Germinal center (tissue), 1 donor: ENCODE results near the gene EPHA5.

Experiments used
- DNase-seq: peaks from one replicate; pipeline ENCODE4 v3.0.0; 2012; ENCODE audit warnings: mixed read lengths, low spot score

Gene EPHA5

DNA sequence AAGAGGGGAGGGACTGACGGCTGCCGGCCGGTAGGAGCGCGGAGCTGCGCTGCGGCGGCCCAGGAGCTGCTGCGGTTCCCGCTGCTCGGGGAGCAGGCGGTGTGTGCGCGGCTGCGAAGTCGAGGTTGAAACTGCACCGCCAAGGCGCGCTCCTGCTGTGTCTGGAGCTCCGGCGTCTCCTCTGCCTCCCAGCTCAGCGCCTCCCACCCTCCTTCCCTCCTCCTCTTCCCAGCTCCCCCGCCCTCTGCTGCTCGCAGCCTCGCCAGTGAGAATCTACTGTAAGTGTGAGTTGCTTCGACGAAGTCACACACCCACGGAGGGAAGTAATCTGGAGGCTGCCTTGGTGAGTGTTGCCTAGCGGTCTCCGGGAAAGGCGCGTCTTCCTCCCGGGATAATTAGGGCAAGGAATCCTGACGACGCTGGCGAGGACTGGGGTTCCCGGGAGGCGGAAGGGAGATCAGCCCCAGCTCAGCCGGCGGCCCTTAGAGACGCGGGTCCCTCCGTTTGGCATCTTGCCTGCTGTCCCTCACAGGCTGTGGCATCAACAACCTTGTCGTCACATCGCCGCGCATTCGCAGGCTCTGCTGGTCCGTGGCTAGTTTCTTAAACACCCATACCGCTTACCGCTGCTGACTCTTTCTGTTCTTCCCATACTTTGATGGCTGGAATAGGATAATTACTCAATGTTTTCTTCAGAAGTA is at the start of gene EPHA5:
Gene EPHA5, minus strand, starts transcription at position 159 of the 701 bp plus-strand sequence. CDS start 747 bp downstream, outside the sequence.
- DNase-seq, result no peak

DNA sequence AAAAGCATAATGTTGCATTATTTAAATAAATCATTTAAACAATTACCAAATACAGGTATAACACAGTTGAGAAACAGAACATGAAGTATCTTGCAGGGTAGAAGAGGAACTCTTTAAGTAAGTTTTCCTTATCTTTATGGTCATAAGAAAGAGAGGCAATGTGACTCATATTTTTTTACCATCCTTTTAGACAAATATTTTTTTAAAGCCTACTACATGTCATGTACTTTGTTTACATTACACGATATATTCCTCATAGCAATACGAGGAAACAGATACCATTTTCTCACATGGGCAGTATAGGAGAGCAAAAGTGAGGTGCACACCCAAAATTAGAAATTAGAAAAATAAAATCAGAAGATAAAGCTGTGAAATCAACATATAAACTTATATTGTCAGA is 49.3 kb upstream of the EPHA5 start:
- no peak for DNase-seq

DNA sequence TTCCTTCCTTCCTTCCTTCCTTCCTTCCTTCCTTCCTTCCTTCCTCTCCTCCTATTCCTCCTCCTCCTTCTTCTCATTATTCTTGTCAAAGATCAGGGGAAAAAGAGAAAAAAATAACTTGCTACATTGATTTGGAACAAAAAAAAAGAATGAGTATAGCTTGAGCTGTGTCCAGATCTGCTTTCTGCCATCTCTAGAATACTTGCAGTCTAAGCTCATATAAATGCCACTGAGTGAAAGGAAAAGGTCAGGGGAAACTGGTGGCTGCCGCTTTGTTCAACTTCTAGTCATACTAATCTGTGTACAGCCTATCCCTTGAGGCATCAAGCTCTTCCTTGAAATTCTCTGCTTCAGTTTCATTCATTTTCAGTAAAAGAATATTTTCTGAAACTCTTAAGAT is 28.3 kb upstream of the EPHA5 start:
- no peak for DNase-seq

DNA sequence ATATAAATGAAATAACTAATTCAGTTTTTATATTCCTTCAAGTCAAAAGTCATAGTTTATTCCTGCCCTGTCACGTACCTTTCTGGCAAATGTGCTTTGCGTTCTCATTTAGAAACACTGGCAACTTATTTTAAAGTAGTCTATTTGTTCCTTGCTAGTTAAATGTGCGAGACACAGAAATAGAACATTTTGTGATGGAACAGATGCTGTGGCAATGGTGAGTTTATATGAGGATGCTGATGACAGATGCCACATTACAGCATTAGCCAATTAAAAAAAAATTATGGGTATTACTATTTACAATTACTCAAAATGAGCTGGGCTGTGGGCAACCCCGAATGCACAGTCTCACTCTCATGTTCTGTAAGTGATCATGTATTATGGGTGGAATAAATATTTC is 26.1 kb upstream of the EPHA5 start:
- no peak for DNase-seq

DNA sequence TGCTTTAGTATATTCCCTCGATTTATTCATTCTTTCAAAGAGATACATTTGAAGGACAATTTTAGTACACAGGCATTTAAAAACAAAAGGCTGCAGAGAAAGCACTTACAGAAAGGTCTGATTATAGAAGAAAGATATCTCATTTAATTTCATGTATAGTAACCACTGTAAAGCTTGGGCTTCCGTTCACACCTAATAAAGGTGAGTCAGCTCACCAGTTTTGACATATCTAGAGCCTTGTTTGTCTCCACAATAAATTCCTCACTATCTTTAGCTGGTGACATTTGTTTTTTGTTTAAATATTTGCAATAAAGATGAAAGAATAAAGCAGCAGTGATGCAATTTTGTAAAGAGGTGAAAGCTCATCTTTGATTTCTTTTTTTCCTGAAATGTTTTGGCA is 1.1 kb upstream of the EPHA5 start:
- DNase-seq, result no peak

DNA sequence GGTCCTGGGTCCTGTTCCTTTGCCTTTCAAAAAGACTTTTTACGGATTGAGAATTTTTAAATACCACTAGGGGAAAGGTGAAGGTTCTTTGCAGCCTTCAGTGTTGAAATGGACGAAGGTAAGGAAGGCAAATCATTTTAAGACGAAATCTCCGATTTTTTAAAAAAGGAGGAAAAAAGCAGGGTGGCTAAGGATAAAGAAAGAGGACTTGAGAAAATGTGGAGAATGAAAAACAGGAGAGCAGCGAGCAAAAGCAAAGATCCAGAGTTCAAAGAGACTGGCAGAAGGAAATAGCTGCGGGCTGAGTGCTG is 314 bp downstream of the EPHA5 start:
- no peak for DNase-seq

DNA sequence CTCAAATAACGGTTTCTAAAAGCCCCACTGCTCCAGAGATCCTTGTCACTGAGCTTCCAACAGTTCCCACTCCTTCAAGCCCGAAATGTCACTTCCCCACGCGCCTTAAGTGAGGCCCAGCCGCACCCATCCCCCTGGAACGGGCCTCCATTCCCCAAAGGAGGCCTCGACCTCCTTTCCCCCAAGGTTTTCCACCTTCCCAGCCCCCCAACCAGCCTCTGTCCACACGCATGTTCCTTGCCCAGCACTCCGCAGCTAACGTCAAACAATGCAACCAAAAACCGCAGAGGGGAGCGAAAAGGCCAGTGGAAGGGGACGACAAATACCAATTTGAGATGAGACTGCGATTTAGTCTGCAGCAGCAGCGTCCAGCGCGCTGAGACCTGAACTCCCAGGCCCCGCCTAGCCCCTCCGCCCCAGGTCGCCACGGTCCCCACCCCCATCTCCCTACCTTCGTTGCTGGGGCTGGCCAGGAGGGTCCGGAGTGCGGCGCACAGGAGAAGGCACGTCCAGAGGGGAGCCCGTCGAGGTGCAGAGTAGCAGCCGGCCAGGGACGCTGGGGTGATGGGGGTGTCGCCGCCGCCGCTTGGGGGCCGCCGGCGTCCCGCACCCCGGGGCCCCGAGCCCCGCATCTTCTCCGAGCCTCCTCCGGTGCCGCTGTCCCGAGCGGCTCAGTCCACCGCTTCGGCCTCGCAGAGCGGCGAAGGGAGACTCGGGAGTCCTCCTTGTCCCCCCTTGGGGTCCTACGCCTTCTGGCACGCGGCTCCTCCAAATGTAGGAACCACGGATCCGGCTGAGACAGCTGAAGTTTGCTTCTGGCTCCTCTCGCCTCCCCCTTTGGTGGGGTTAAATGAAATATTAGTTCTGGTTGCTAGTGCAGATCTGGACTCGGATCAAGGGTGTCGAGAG is 924 bp downstream of the EPHA5 start:
- no peak for DNase-seq

DNA sequence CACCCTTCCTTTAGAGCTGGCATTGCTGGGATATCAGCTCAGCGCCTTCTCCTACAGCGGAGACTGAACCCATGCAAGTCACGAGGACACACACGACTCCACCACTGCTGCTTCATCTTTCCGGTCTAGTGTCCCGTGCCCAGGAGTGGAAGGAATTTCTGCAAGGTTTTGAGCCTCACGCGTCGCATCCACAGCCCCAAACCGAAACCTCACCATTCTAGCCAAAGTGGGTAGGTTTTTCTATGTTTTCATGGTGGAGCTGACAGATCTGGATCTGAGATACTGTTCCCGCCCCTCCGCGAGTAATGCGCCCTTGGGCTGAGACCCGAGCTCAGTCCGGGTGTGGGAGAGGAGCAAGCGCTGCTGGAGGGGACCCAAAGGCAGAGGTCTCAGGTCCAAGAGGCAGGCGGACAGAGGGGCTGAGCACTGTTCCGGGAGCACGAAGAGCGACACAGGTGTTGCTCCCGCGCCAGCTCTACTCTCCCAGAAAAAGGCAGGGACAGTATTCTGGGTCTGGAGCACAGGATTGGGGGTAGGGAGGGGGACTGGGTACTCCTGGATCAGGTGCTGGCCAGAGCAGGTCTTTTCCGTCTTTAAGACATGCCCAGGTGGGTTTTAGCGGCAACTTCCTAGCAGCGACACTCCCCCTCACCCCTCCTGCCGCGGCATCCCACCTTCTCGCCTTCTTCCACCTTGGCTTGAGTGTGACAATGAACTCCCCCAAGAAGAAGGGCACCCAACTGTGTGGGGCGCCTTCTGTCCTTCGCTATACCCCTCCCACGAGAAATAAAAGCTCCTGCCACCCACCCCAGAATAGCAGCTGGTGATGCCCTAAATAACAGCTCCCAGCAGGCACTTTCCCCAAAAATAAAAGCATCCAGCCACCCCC is 1.8 kb downstream of the EPHA5 start:
- no peak for DNase-seq

DNA sequence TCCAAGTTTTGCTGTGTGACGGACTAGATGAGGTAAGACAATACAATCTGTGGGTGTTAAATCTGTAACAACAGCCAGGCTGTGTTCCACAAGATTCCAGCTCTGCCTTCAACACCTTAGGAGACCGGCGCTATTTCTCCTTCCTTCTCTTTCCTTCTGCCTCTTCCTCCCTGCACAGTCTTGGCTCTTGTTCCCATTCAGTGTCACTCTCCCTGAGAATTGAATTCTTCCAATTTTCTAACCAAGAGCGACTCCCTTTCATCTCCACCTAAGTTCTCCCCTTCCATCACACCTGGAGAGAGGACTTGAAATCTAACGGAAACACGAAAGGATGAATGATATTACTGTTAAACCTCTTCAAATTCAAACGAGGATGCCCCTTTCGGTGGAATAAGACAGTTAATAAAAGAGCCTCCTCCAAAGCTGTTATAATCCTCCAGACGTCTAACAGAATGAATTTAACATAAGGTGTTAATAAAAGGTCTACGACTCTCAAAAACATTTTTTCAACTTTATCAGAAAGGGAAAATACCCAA is 2.7 kb downstream of the EPHA5 start:
- DNase-seq, result no peak

DNA sequence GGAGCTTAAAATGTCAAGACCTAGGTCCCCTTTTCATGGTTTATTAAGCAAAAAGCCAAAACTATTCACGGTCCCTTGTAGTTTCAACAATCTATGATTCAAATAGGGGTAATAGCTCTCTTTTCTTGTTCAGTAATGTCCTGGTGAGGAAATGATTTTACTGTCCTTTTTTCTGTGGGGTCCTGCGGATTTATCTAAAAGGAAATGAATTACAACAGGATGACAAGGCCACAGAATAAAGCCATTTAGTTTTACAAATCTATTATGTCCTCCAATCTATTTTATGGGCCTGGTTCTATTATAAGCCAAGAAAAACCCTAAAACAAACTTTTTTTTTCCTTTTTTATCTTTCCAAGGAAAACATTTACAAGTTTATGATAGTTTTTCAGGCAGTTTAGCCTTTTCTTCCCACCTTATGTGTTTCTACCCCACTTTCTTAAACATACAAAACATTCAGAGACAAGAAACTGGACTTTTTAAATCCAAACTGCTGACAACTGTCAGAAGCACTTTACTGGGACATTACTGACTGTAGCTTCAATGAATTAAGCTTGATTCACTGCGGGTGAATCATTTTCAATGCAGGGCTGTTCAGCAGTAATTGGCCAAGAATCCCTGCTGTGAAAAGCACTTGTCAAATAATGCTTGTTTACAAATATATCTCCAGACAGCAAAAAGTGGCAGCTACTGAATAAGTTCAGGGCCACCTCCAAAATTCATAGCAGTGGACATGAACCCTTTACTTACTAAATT is 4.3 kb downstream of the EPHA5 start:
- DNase-seq, result no peak

DNA sequence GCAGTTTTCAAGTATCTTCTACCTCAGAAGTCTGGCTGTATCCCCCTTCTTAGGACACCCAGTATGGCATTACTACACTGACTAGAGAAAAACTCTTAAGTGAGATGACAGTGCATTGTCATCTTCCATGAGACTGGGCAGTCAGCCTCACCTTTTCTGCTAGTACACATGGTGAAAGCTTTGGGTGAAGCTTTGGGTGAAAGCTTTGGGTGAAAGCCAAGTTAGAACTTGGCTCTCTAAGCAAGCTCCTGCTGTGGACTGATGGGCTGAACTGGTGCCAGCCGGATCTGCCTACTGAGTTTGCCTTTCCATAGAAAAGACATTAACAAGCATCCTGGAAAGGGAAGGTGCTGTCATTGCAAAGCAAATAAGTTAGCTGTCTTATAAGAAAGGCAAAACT is 8.8 kb downstream of the EPHA5 start:
- DNase-seq, result no peak

DNA sequence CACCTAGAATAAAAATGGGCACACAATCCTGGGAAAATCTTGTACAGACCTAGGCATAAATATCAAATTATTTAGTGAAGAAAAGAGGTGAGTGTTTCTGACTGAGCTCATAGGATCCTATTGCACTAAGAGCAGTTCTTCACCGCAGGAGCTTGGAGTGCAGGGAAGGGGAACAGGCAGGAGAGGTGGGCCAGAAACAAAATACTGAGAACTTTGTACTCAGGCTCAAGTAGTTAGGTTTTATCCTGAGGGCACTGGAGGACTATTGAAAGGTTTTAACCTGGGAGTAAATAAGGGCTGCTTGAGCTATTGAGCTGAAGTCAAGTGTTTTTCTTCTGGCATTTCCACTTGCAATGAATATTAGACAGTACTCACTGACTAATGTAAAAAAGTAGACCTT is 12.2 kb downstream of the EPHA5 start:
- no peak for DNase-seq

DNA sequence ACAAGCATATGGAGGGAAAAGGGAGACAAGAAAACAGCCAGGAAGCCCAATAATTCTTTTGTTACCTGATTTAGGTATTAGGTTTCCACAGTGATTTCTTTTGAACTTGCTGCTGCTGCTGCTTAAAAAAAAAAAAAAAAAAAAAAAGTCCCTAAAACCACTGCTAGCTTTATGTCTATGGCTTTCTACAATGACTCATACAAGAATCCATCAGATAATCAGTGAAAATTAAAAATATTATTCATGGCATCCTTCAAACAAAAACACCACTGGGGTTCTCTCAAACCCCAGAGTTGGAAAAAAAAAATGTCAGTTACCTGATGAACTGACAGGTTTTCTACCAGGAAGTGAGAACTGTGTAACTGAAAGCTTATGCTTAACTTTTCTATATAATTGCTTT is 14.3 kb downstream of the EPHA5 start:
- no peak for DNase-seq

DNA sequence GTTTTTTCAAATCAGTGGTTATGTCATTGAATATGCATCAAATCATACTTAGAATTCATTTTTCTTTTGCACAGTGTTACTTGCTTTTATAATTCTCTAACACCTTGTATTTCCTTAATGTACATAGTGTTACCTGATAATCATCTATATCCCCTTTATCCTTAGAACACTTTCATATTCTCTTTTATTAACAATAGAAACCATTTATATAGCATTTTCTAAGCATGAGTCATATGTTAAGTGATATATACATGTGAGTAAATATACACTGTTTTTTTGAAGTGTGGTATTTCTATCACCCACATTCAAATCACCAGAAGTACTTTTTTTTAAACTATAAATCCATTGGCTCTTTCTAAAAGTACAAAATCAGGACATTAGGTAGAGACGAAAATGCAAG is 15.3 kb downstream of the EPHA5 start:
- DNase-seq, result no peak

DNA sequence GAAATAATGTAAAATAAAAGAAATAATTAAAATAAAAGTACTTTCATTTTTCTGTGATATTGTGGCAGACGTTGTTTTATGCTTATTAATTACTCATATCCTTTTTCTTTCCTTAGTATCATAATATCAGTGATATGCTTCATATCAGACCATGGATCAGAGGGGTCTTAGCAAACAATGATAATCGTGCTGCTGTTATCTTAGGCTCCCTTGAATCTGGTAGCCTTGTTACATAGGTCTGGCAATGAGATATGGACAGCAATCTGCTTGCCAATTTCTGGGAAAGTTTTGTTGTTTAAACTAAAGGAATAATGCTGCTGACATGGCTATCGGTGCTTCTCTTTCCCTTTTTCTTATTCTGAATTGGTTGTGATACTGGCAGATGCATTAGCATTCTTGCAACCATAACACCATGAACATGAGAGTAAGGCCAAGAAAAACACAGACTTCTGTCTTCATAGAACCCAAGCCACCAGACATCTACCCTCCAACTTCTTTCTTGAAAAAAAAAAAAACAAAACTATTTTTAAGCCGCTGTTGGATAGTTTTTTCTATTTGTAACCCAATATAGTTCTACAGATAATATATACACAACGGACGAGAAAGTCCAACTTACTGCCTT is 16.4 kb downstream of the EPHA5 start:
- DNase-seq, result no peak

DNA sequence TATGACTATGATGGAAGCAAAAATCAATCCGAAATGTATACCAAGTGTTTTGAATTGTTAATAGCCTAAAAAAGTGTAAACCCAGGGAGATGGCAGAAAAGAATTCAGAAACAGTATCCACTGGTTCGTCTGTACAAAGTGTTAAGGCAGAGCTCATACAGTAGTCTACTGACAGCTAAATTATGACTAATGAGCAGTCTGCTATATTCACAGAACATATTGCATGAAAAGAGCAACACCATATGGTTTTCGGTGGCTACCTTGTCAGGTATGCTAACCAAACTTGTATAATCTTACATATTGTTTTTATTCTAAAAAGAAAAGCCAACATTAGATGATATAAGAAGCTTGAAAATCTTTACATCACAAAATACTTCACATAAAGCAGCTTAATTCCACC is 18.5 kb downstream of the EPHA5 start:
- DNase-seq, result no peak

DNA sequence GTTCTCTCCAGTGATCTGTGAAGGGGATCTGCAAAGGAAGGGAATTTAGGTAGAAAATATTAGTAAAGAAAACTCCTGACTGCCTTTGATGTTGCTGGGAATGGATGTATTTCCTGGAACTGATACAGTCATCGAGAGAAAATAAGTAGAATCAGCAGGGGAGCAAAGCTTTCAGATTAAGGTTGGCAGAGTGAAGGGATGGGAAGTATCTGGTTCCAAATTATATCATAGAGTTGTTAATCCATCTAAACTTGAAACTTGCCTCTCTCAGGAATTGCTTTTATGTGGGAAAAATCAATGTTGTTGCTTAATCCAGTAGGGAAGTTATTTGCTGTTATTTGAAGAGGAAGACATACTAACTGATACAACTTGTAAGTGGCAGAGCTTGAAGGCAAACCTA is 19.3 kb downstream of the EPHA5 start:
- DNase-seq, result no peak

DNA sequence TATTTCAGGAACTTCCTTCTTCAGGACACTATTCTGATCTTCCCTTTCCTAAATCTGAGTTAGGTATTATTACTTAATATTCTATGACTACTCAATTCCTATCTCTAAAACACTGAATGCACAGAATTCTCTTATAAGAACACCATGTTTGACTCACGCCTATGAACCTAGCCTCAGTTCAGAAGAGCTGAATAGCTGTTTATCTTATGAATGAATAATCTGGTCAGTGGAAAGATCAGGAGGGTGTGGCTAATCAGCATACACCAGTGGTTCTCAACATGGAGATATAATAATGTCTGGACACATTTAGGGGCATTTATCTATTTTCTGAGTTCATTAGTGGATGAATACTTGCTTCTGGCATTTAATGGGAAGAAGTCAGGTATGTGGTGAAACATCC is 24.2 kb downstream of the EPHA5 start:
- DNase-seq, result no peak

DNA sequence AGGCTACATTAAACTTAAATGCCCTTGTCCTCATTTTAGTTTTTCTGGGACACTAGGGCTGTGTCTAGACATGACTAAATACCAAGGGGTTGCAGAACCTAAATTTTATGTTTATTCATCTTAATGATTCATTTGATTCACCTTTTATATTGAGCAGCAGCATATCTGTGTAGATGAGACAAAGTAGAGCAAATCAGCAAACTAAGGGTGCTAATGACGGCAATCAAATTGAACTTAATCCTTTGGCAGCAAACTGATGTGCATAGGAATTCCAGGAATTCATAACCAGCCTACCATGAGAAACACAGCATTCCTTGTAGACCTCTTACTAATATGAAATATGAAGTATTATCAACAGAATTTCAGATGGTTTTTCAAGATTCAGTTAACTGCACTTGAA is 25.1 kb downstream of the EPHA5 start:
- no peak for DNase-seq

DNA sequence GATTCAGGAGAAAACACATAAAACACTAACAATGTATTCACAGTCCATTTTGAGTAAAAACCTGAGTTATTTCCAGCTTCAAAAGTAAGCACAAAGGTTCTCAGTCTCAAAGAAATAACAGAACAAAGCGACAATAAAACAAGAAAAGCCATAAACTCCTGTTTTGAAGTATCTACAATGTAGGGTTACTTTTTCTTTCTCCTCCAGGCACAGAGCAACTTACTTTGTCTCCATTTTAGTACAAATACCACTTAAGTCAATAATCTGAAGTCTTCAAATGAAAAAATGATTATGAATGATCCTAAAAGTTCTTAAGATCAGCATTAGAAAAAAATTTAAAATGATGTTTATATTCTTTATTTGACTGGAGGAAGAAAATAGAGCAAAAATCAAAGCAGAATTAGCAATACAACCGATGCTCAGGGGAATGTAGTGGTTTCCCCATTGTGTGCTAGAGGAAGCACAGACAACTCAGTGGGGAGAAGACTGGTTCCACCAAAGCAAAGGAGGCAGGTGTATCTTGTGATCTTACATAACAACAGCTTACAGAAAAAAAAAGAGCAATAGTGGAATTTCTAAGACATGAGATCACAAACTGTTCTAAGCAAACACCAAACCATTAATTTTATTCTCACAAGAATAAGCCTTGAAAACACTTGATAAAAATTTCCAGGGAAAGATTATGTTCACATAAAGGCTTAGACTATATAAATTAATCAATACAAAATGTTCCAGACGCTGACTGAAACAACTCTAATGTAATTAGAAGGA is 35.1 kb downstream of the EPHA5 start:
- DNase-seq, result no peak
